SK-N-SH (cell line): Measurements from ENCODE around the gene PXMP2. TPM values are rescaled to one million over a fixed set of nuclear protein-coding genes. Genes with fewer than 3 reads are reported as not detected.

Experiments
- CTCF ChIA-PET: fragments of 300-600, 350-600 bp; formaldehyde crosslinking; extraction: SDS; loops from one replicate; lab custom pipeline; 2021; lab: Yijun Ruan, JAX
- POLR2A ChIA-PET: fragments of 350-600 bp; sonication (Branson Sonifier 250); formaldehyde crosslinking; extraction: SDS; loops from one replicate; lab custom pipeline; 2020; ENCODE audit warnings: antibody characterized with exemption, inconsistent platforms; lab: Yijun Ruan, JAX
- DNase-seq: peaks from one replicate; pipeline ENCODE4 v3.0.0; 2012
- H2AFZ ChIP-seq: fragments of 200-600 bp; sonication (generic); 2 replicates; pipeline ENCODE4 v1.8.1; 2016; ENCODE audit warnings: antibody characterized with exemption, mild to moderate bottlenecking, low read depth
- H3F3A ChIP-seq: fragments of 200-600 bp; sonication (generic); replicated peaks from 2 replicates; pipeline ENCODE3; 2016; ENCODE audit warnings: antibody characterized with exemption, mild to moderate bottlenecking; ENCODE audit not compliant: insufficient read depth
- H3K27ac ChIP-seq, 2 experiments: fragments of 200-500 bp in 1 of 2; fragments of 200-600 bp in 1 of 2; sonication (Bioruptor generic) in 1 of 2; sonication (generic), shearing (Covaris generic) in 1 of 2; 2 replicates each; pipeline versions ENCODE4 v1.5.1 to v1.6.1; 2014 to 2016; ENCODE audit warnings: low read depth in 2 of 2, inconsistent platforms in 1 of 2, low read length in 1 of 2, mild to moderate bottlenecking in 1 of 2, mixed read lengths in 1 of 2
- H3K27me3 ChIP-seq: fragments of 200-600 bp; sonication (generic), shearing (Covaris generic); 2 replicates; pipeline ENCODE4 v1.6.1; 2016; ENCODE audit warnings: mixed run types; ENCODE audit not compliant: insufficient read depth
- H3K36me3 ChIP-seq, 2 experiments: fragments of 200-500 bp in 1 of 2; fragments of 200-600 bp in 1 of 2; sonication (Bioruptor generic) in 1 of 2; sonication (generic) in 1 of 2; replicated peaks in 1 of 2; 2 replicates each; pipeline versions ENCODE3 to v1.5.1; 2014 to 2016; ENCODE audit warnings: low read length in 1 of 2, mild to moderate bottlenecking in 1 of 2; ENCODE audit not compliant: insufficient read depth in 2 of 2, control insufficient read depth in 1 of 2
- H3K4me1 ChIP-seq, 2 experiments: fragments of 200-500 bp in 1 of 2; fragments of 200-600 bp in 1 of 2; sonication (Bioruptor generic) in 1 of 2; sonication (generic), shearing (Covaris generic) in 1 of 2; 2 replicates each; pipeline versions ENCODE4 v1.5.1 to v1.6.1; 2014 to 2016; ENCODE audit warnings: low read depth in 1 of 2, low read length in 1 of 2, mixed run types in 1 of 2; ENCODE audit not compliant: insufficient read depth in 2 of 2, control insufficient read depth in 1 of 2
- H3K4me2 ChIP-seq: fragments of 200-600 bp; sonication (generic), shearing (Covaris generic); 2 replicates; pipeline ENCODE4 v1.6.1; 2017; ENCODE audit warnings: mixed run types
- H3K4me3 ChIP-seq, 2 experiments: fragments of 200-500 bp in 1 of 2; fragments of 200-600 bp in 1 of 2; sonication (Bioruptor generic) in 1 of 2; sonication (generic), shearing (Covaris generic) in 1 of 2; 2 replicates each; pipeline versions ENCODE4 v1.5.1 to v1.8.1; 2014 to 2016; ENCODE audit warnings: low read depth in 2 of 2, inconsistent platforms in 1 of 2, low read length in 1 of 2, mild to moderate bottlenecking in 1 of 2, mixed read lengths in 1 of 2, moderate library complexity in 1 of 2
- H3K79me2 ChIP-seq: fragments of 200-600 bp; sonication (generic); 2 replicates; pipeline ENCODE4 v1.8.1; 2017; ENCODE audit warnings: mild to moderate bottlenecking; ENCODE audit not compliant: insufficient read depth
- H3K9ac ChIP-seq: fragments of 200-600 bp; sonication (generic); 2 replicates; pipeline ENCODE4 v1.6.1; 2017; ENCODE audit warnings: mixed run types
- H3K9me2 ChIP-seq: fragments of 200-600 bp; sonication (generic); 2 replicates; pipeline ENCODE4 v1.6.1; 2017; ENCODE audit warnings: mixed run types
- H3K9me3 ChIP-seq: fragments of 200-600 bp; sonication (generic); 2 replicates; pipeline ENCODE4 v1.6.1; 2017; ENCODE audit warnings: mixed run types, mild to moderate bottlenecking, moderate library complexity
- H4K20me1 ChIP-seq: fragments of 200-600 bp; sonication (generic); 2 replicates; pipeline ENCODE4 v1.6.1; 2017; ENCODE audit warnings: mild to moderate bottlenecking, mixed run types; ENCODE audit not compliant: insufficient read depth
- CHD2 ChIP-seq: fragments of 150-350 bp; IDR thresholded peaks from 2 replicates; pipeline ENCODE4 v1.6.1; 2018; ENCODE audit warnings: low read length; ENCODE audit not compliant: partially characterized antibody
- CTCF ChIP-seq: fragments of 200-600 bp; sonication (generic); IDR thresholded peaks from 2 replicates; pipeline ENCODE4 v1.6.1; 2017; ENCODE audit warnings: antibody characterized with exemption, mild to moderate bottlenecking, moderate library complexity
- EZH2phosphoT487 ChIP-seq: fragments of 200-600 bp; sonication (generic); IDR thresholded peaks from 2 replicates; pipeline ENCODE4 v1.6.1; 2017; ENCODE audit warnings: low read depth, mixed run types, mild to moderate bottlenecking, antibody characterized with exemption, moderate library complexity, borderline replicate concordance
- FOXM1 ChIP-seq: IDR thresholded peaks from 2 replicates; pipeline ENCODE4 v1.4.0; 2012; ENCODE audit warnings: low read depth, mild to moderate bottlenecking
- GATA2 ChIP-seq: sonication (generic); formaldehyde crosslinking; IDR thresholded peaks from 2 replicates; pipeline ENCODE4 v1.5.0; 2020; ENCODE audit warnings: mild to moderate bottlenecking, missing genetic modification reagents
- IRF3 ChIP-seq: fragments of 150-350 bp; IDR thresholded peaks from 2 replicates; pipeline ENCODE4 v1.6.1; 2016; ENCODE audit warnings: mild to moderate bottlenecking, low read depth, low read length
- JUND ChIP-seq: IDR thresholded peaks from 2 replicates; pipeline ENCODE4 v1.4.0; 2012
- MAX ChIP-seq: IDR thresholded peaks from 2 replicates; pipeline ENCODE4 v1.4.0; 2012; ENCODE audit warnings: low read depth
- MEF2A ChIP-seq: IDR thresholded peaks from 2 replicates; pipeline ENCODE4 v1.4.0; 2012; ENCODE audit warnings: low read depth, borderline replicate concordance
- MXI1 ChIP-seq: IDR thresholded peaks from 2 replicates; pipeline ENCODE4 v1.6.1; 2012; ENCODE audit warnings: mild to moderate bottlenecking, low read depth, low read length, improper control_type of control experiment
- NFIC ChIP-seq: IDR thresholded peaks from 2 replicates; pipeline ENCODE4 v1.4.0; 2012; ENCODE audit warnings: borderline replicate concordance
- PBX3 ChIP-seq: IDR thresholded peaks from 2 replicates; pipeline ENCODE4; 2012
- RAD21 ChIP-seq: IDR thresholded peaks from 2 replicates; pipeline ENCODE4 v1.6.1; 2012; ENCODE audit warnings: mild to moderate bottlenecking, low read length
- RXRA ChIP-seq: IDR thresholded peaks from 2 replicates; pipeline ENCODE4 v1.4.0; 2012; ENCODE audit warnings: low read depth, mild to moderate bottlenecking, borderline replicate concordance
- SIN3A ChIP-seq: IDR thresholded peaks from 2 replicates; pipeline ENCODE4 v1.6.1; 2012; ENCODE audit warnings: low read depth, mild to moderate bottlenecking, low read length, moderate library complexity, borderline replicate concordance
- SMC3 ChIP-seq: IDR thresholded peaks from 2 replicates; pipeline ENCODE4 v1.6.1; 2012; ENCODE audit warnings: low read depth, low read length, improper control_type of control experiment
- USF2 ChIP-seq: fragments of 150-350 bp; IDR thresholded peaks from 2 replicates; pipeline ENCODE4 v1.6.1; 2017; ENCODE audit warnings: antibody characterized with exemption, low read length, low read depth, borderline replicate concordance
- WGBS: methylation state at CpG from one replicate; pipeline ENCODE4 v1.1.6; 2017; ENCODE audit warnings: low lambda C conversion rate; 5-methylcytosine and 5-hydroxymethylcytosine counted together
- polyA plus RNA-seq, 3 experiments: library from polyadenylated mRNA; depleted of rRNA; stranded (reverse); fragments of >200 nt; gene quantifications; 2 replicates each; pipeline ENCODE4 v1.2.3, GENCODE V29; 2012

Gene PXMP2
- polyA plus RNA-seq, 1 of the 3 experiments (the other 2 are of a cell fraction), result 35.8 TPM

GRCh38 chr12:132638541-132639408 is 48.6 kb upstream of the PXMP2 start:
- CTCF ChIA-PET, result interaction anchor here (0.6 to 3.2 kb wide), 26 partner anchors 9 to 485 kb away, joined by 3 to 26 read pairs (median 4); partner anchors contain the start of genes LRCOL1 and P2RX2
- peak; percentile 56 for TF ChIP-seq RAD21
- peak; percentile 80 for TF ChIP-seq CTCF
- peak; percentile 64 for TF ChIP-seq SMC3
- 0 out of 2 replicates have a peak, but pooled peaks have one; percentile 23 for TF ChIP-seq MXI1
- no peak for TF ChIP-seq IRF3
- TF ChIP-seq, all 33 proteins: peak for 4
- H4K20me1 ChIP-seq, result no peaks in the 10 kb centered on the region
- POLR2A ChIA-PET, result no interaction called here
- H3K4me2 ChIP-seq, result no peak overlapping the region
- H3K27ac ChIP-seq, result no peak overlapping the region
- H3K36me3 ChIP-seq, result peaks cover 0 to 22% of the 10 kb centered on the region in 2 experiments
- WGBS, result 85% methylated on average over 24 of the region's 25 CpGs
- H3K4me1 ChIP-seq, result no peaks in the 10 kb centered on the region
- H3K9me2 ChIP-seq, result no peaks in the 10 kb centered on the region
- DNase-seq, result peak; percentile 69
- no peaks in the 10 kb centered on the region for H3K79me2 ChIP-seq
- no peak overlapping the region; a peak in 1 of 4 replicates for H3K4me3 ChIP-seq
- no peak overlapping the region for H2AFZ ChIP-seq
- H3K27me3 ChIP-seq, result no peaks in the 10 kb centered on the region
- H3K9me3 ChIP-seq, result no peaks in the 10 kb centered on the region
- no peaks in the 10 kb centered on the region for H3F3A ChIP-seq
- no peak overlapping the region for H3K9ac ChIP-seq

GRCh38 chr12:132639956-132640520 is 47.3 kb upstream of the PXMP2 start:
- Histone ChIP-seq H4K20me1 (no peaks in the 10 kb centered on the region), H3K9ac (no peak overlapping the region), H2AFZ (no peak overlapping the region), H3K27ac (no peak overlapping the region), H3K9me3 (no peaks in the 10 kb centered on the region), H3K4me1 (no peaks in the 10 kb centered on the region), H3K9me2 (no peaks in the 10 kb centered on the region), H3K27me3 (no peaks in the 10 kb centered on the region), H3K4me3 (no peak overlapping the region), H3K79me2 (no peaks in the 10 kb centered on the region), H3K4me2 (no peak overlapping the region), H3K36me3 (peaks cover 0 to 20% of the 10 kb centered on the region in 2 experiments), H3F3A (no peaks in the 10 kb centered on the region)
- TF ChIP-seq MEF2A (no peak), PBX3 (no peak), MAX (no peak), GATA2 (CRISPR knock-in tag) (no peak), CHD2 (no peak), MXI1 (no peak), JUND (no peak), RXRA (no peak), NFIC (no peak), USF2 (no peak), EZH2phosphoT487 (no peak), FOXM1 (no peak), SIN3A (no peak)
- POLR2A ChIA-PET, result no interaction called here
- WGBS, result 92% methylated on average over 9 of the region's 12 CpGs
- no peak for DNase-seq
- CTCF ChIA-PET, result interaction anchor here (0.9 to 1.0 kb wide), 3 partner anchors 10 to 225 kb away, joined by 3 read pairs; no protein-coding TSS in a partner anchor
